Measurements from ENCODE around the gene PSPH.

- TF ChIP-seq MAX (IDR thresholded peaks at IDR 0.05; ENCODE audit: insufficient read depth, insufficient read length) (no peak), CTCF (IDR thresholded peaks at IDR 0.05; ENCODE audit: extremely low read depth in 1 of 2, insufficient read depth in 1 of 2, low read depth in 1 of 2, low read length in 2 of 2) (no peak), EZH2 (IDR thresholded peaks at IDR 0.05; ENCODE audit: borderline replicate concordance, low read depth, low read length, severe bottlenecking) (no peak), GATA2 (IDR thresholded peaks at IDR 0.05; ENCODE audit: insufficient read depth, insufficient read length, low read depth, low read length) (no peak), POLR2A (IDR thresholded peaks at IDR 0.05; ENCODE audit: low read depth, low read length) (no peak), FOS (IDR thresholded peaks at IDR 0.05; ENCODE audit: borderline replicate concordance, insufficient read depth, low read length) (no peak), POLR2AphosphoS5 (IDR thresholded peaks at IDR 0.05; ENCODE audit: insufficient read depth, low read depth, low read length) (no peak)
These were observed 40.3 kb upstream of the PSPH start for GRCh38 chr7:56091591-56091990.

All from endothelial cell of umbilical vein (primary cell).